D721Med (cell line): Measurements from ENCODE around the gene SLC35F5.
"Not testable (repeated sequence)": the region's sequence is repeated elsewhere in the genome, so short reads cannot be mapped to it uniquely, and the experiment has no call there.

Source experiments
- DNase-seq: peaks from one replicate; pipeline ENCODE4 v3.0.0; 2011; ENCODE audit warnings: low spot score; ENCODE audit not compliant: insufficient read length
- FAIRE-seq: peaks from 2 replicates; lab custom pipeline; 2011; peaks lifted over from hg19 to GRCh38; lab: Jason Lieb, UNC
- CTCF ChIP-seq: IDR thresholded peaks from 2 replicates; pipeline ENCODE4 v1.5.1; 2012; ENCODE audit warnings: mild to moderate bottlenecking, control low read depth; ENCODE audit not compliant: insufficient read depth; ENCODE audit errors: missing control alignments

SLC35F5 gene

GRCh38 chr2:113784823-113785744 lies 28.6 kb upstream of the SLC35F5 start:
- no peak for TF ChIP-seq CTCF
- no peak for FAIRE-seq
- DNase-seq = no peak

GRCh38 chr2:113780472-113780871 lies 24.0 kb upstream of the SLC35F5 start:
- TF ChIP-seq CTCF = no peak
- DNase-seq = no peak
- no peak for FAIRE-seq

GRCh38 chr2:113777371-113777770 lies 20.9 kb upstream of the SLC35F5 start:
- no peak for TF ChIP-seq CTCF
- DNase-seq = no peak
- no peak for FAIRE-seq

- DNase-seq = no peak
- no peak for TF ChIP-seq CTCF
- no peak for FAIRE-seq
Observed at GRCh38 chr2:113776949-113777348, 20.5 kb upstream of the SLC35F5 start.

- DNase-seq, FAIRE-seq: not testable (repeated sequence)
Observed at GRCh38 chr2:113774616-113775015, 18.2 kb upstream of the SLC35F5 start.

- FAIRE-seq = no peak
- no peak for TF ChIP-seq CTCF
- DNase-seq = no peak
Observed at GRCh38 chr2:113770929-113771328, 14.5 kb upstream of the SLC35F5 start.

- TF ChIP-seq CTCF = no peak
- no peak for DNase-seq
- FAIRE-seq = no peak
Observed at GRCh38 chr2:113769555-113769954, 13.1 kb upstream of the SLC35F5 start.
